Thyroid gland (tissue), 4 donors: ENCODE data around the gene PPIL1. TPM values are rescaled to one million over a fixed set of nuclear protein-coding genes. Genes with fewer than 3 reads are reported as not detected.

ENCODE experiments used
- DNase-seq, 2 donors: peaks; one replicate each; pipeline ENCODE4 v3.0.0-alpha.2; 2019
- H3K27ac ChIP-seq, 3 donors: fragments of 200-600 bp; sonication (generic); 1 replicate in 2 of 3; 2 replicates in 1 of 3; pipeline ENCODE4 v1.5.1; 2016 to 2019; ENCODE audit warnings: mild to moderate bottlenecking in 1 of 3, moderate library complexity in 1 of 3
- H3K27me3 ChIP-seq: fragments of 200-600 bp; sonication (generic); one replicate; pipeline ENCODE4 v1.5.1; 2019
- H3K36me3 ChIP-seq, 2 donors: fragments of 200-600 bp; sonication (generic); one replicate each; pipeline ENCODE4 v1.5.1; 2016 to 2019
- H3K4me1 ChIP-seq, 2 donors: fragments of 200-600 bp; sonication (generic); one replicate each; pipeline ENCODE4 v1.5.1; 2017 to 2019
- H3K4me3 ChIP-seq, 3 donors: fragments of 200-600 bp; sonication (generic); replicated peaks in 1 of 3; 1 replicate in 2 of 3; 2 replicates in 1 of 3; pipeline ENCODE4 v1.5.1; 2016; ENCODE audit warnings: mild to moderate bottlenecking in 1 of 3
- H3K9me3 ChIP-seq: fragments of 200-600 bp; sonication (generic); one replicate; pipeline ENCODE4 v1.5.1; 2017
- CTCF ChIP-seq, 6 experiments: fragments of 200-600 bp in 3 of 6; fragments of 450-650 bp in 3 of 6; sonication (generic) in 3 of 6; IDR thresholded peaks; one replicate each; pipeline ENCODE4 v1.5.1; 2016 to 2019; ENCODE audit warnings: antibody characterized with exemption in 6 of 6, mild to moderate bottlenecking in 2 of 6, inconsistent platforms in 1 of 6, moderate library complexity in 1 of 6
- POLR2A ChIP-seq, 2 donors: fragments of 450-650 bp; IDR thresholded peaks; one replicate each; pipeline ENCODE4 v1.6.1; 2017; ENCODE audit warnings: antibody characterized with exemption in 2 of 2, mild to moderate bottlenecking in 2 of 2, moderate library complexity in 1 of 2
- WGBS, 2 donors: methylation state at CpG; one replicate each; pipeline ENCODE4 v1.1.5; 2017; 5-methylcytosine and 5-hydroxymethylcytosine counted together
- intact Hi-C: fragments of 100-400 bp; cut with DNase I; formaldehyde crosslinking; loops from one replicate; pipeline ENCODE4 v1.15.1; 2023
- total RNA-seq, 4 donors: library from RNA; depleted of rRNA; stranded (reverse); fragments of >200 nt; gene quantifications; one replicate each; pipeline ENCODE4 v1.2.3, GENCODE V29; 2016

PPIL1 gene
- total RNA-seq, 4 donors from 2014 or later, result 35.3 to 69.4 (median 44.3) TPM

GRCh38 chr6:36852481-36853147 lies 22.0 kb downstream of the PPIL1 start:
- Histone ChIP-seq H3K27me3 (no peaks in the 10 kb centered on the region), H3K9me3 (no peaks in the 10 kb centered on the region), H3K27ac (peak overlapping the region in 1 of 3 donors; percentile 14), H3K4me1 (peaks cover 21 to 22% of the 10 kb centered on the region in 2 donors), H3K36me3 (peaks cover 0 to 4% of the 10 kb centered on the region in 2 donors), H3K4me3 (no peak overlapping the region)
- intact Hi-C loops, result loop anchor here (2.0 kb wide), 1 partner anchor 88 kb away; no protein-coding TSS in a partner anchor
- DNase-seq, result no peak
- TF ChIP-seq POLR2A (IDR thresholded peaks at IDR 0.05), result no peak
- no peak for TF ChIP-seq CTCF (IDR thresholded peaks at IDR 0.05)
- 82 to 90% methylated on average over 3 of the region's 4 CpGs for WGBS, 2 donors

- peaks cover 0 to 4% of the 10 kb centered on the region in 2 donors for H3K36me3 ChIP-seq
- intact Hi-C loops, result loop anchor here (2.0 kb wide), 1 partner anchor 87 kb away; no protein-coding TSS in a partner anchor
- WGBS, 2 donors, result 74 to 78% methylated on average over 4 of the region's 4 CpGs
- no peaks in the 10 kb centered on the region for H3K27me3 ChIP-seq
- DNase-seq, result no peak
- no peak overlapping the region for H3K4me3 ChIP-seq
- H3K4me1 ChIP-seq, result peaks cover 18 to 21% of the 10 kb centered on the region in 2 donors
- H3K27ac ChIP-seq, result no peak overlapping the region
- no peak for TF ChIP-seq POLR2A (IDR thresholded peaks at IDR 0.05)
- TF ChIP-seq CTCF (IDR thresholded peaks at IDR 0.05), result no peak
- no peaks in the 10 kb centered on the region for H3K9me3 ChIP-seq
These were observed 23.0 kb downstream of the PPIL1 start for GRCh38 chr6:36851626-36852025.

- Histone ChIP-seq H3K9me3 (no peaks in the 10 kb centered on the region), H3K36me3 (peaks cover 0 to 4% of the 10 kb centered on the region in 2 donors), H3K4me1 (peaks cover 15 to 16% of the 10 kb centered on the region in 2 donors), H3K27me3 (no peaks in the 10 kb centered on the region), H3K27ac (no peak overlapping the region), H3K4me3 (no peak overlapping the region)
- WGBS, 2 donors, result 40 to 42% methylated on average over 3 of the region's 3 CpGs
- intact Hi-C loops, result no loop called here
- peak; percentile 50 to 51 for DNase-seq
- TF ChIP-seq CTCF (IDR thresholded peaks at IDR 0.05) (peak; percentile 57 to 76 (median 68)), POLR2A (IDR thresholded peaks at IDR 0.05) (no peak)
These were observed 23.4 kb downstream of the PPIL1 start for GRCh38 chr6:36851149-36851614.

- H3K4me1 ChIP-seq, result peaks cover 6 to 9% of the 10 kb centered on the region in 2 donors
- no peak overlapping the region for H3K27ac ChIP-seq
- TF ChIP-seq CTCF (IDR thresholded peaks at IDR 0.05) (no peak), POLR2A (IDR thresholded peaks at IDR 0.05) (no peak)
- H3K4me3 ChIP-seq, result no peak overlapping the region
- H3K27me3 ChIP-seq, result no peaks in the 10 kb centered on the region
- intact Hi-C loops, result no loop called here
- WGBS, 2 donors, result 89 to 94% methylated on average over 9 of the region's 9 CpGs
- H3K36me3 ChIP-seq, result no peaks in the 10 kb centered on the region
- no peak for DNase-seq
- H3K9me3 ChIP-seq, result no peaks in the 10 kb centered on the region
These were observed 24.6 kb downstream of the PPIL1 start for GRCh38 chr6:36850021-36850420.
